HepG2 (cell line): ENCODE data around the gene SLCO6A1.

Experiments used
- MIXL1 ChIP-seq: IDR thresholded peaks from 2 replicates; pipeline ENCODE4 v1.6.1; 2016
- SNAI1 ChIP-seq: sonication (generic); formaldehyde crosslinking; IDR thresholded peaks from 2 replicates; pipeline ENCODE4 v1.5.0; 2020; ENCODE audit warnings: mild to moderate bottlenecking, missing genetic modification reagents, borderline replicate concordance
- TCF12 ChIP-seq, 2 experiments: fragments of 450-650 bp in 1 of 2; sonication (generic) in 1 of 2; formaldehyde crosslinking in 1 of 2; IDR thresholded peaks; 2 replicates each; pipeline versions ENCODE4 v1.6.1 to v1.8.0; 2017 to 2022; ENCODE audit warnings: antibody characterized with exemption in 1 of 2, mild to moderate bottlenecking in 1 of 2, missing genetic modification reagents in 1 of 2, moderate library complexity in 1 of 2
- YEATS4 ChIP-seq: sonication (generic); formaldehyde crosslinking; IDR thresholded peaks from 2 replicates; pipeline ENCODE4 v1.4.0; 2020; ENCODE audit warnings: missing genetic modification reagents, borderline replicate concordance
- ZNF143 ChIP-seq: sonication (generic); formaldehyde crosslinking; IDR thresholded peaks from 2 replicates; pipeline ENCODE4 v1.4.0; 2020; ENCODE audit warnings: missing genetic modification reagents
- ZNF766 ChIP-seq: sonication (generic); formaldehyde crosslinking; IDR thresholded peaks from 2 replicates; pipeline ENCODE4 v1.5.0; 2020; ENCODE audit warnings: missing genetic modification reagents, borderline replicate concordance
- TF ChIP-seq, protein P1 (sequence below): sonication (generic); formaldehyde crosslinking; IDR thresholded peaks from 2 replicates; pipeline ENCODE4 v1.5.0; 2020; ENCODE audit warnings: missing genetic modification reagents

GRCh38 chr5:102547141-102548035 lies 48.6 kb upstream of the SLCO6A1 start:
- TF ChIP-seq MIXL1 (CRISPR knock-in tag) (no peak), SNAI1 (CRISPR knock-in tag) (no peak), YEATS4 (no peak), ZNF766 (CRISPR knock-in tag) (no peak), TCF12 (IDR thresholded peaks at IDR 0.05) (no peak), TCF12 (CRISPR knock-in tag; IDR thresholded peaks at IDR 0.05) (no peak), ZNF143 (CRISPR knock-in tag) (no peak)
- TF ChIP-seq, protein P1, sequence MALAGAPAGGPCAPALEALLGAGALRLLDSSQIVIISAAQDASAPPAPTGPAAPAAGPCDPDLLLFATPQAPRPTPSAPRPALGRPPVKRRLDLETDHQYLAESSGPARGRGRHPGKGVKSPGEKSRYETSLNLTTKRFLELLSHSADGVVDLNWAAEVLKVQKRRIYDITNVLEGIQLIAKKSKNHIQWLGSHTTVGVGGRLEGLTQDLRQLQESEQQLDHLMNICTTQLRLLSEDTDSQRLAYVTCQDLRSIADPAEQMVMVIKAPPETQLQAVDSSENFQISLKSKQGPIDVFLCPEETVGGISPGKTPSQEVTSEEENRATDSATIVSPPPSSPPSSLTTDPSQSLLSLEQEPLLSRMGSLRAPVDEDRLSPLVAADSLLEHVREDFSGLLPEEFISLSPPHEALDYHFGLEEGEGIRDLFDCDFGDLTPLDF (CRISPR knock-in tag): no peak
